ENCODE results near the gene SPTBN1.
"Not testable (repeated sequence)": the region's sequence is repeated elsewhere in the genome, so short reads cannot be mapped to it uniquely, and the experiment has no call there.

The SPTBN1 gene

DNA sequence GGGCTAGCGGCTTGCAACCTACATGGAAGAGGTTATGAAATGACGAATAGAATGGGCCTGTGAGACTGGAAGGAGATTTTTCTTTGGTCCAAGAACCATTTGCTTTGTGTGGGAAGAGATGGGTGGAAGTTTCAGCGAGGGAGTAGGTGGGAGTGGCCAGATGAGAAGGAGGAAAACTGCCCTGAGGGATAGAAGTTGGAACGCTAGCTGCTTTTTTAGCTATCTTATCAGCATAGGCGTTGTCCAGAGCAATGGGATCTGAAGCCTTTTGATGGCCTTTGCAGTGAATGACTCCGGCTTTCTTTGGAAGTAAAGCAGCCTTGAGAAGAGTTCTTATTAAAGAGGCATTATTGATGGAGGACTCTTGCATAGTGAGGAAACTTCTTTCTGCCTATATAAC lies 52.4 kb downstream of the SPTBN1 start:
- DNase-seq: no peak

DNA sequence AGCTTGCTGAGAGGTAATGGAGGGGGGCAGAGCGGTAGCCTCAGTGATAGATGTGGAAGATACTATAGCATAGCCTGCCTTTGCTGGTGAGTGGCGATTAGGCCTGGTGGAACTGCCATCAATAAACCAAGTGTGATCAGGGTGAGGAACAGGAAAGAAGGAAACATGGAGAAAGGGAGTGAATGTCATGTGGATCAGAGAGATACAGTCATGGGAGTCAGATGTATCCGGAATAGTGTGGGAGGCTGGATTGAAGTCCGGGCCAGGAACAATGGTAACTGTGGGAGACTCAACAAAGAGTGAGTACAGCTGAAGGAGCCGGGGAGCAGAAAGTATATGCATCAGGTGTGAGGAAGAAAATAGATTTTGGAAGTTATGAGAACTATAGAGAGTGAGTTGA lies 52.9 kb downstream of the SPTBN1 start:
- not testable (repeated sequence) for DNase-seq

DNA sequence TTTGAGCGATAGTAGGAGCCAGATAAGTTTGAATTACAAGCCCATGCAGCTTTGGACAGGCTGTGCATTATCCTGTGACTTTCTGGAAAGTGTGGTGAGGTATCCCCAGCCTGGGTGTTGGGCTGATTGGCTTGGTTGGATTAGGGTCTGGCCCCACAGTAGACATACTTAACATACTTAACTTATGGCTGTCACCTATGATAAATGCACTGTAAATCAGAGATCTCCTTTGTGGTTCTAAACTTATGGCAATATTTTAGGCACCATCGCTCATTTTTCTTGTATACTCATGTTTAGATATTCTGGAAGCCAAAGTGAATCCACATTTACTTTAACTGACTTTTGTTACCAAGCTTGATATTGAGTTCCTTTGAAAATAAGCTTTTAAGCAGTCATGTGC lies 54.8 kb downstream of the SPTBN1 start:
- DNase-seq: no peak

DNA sequence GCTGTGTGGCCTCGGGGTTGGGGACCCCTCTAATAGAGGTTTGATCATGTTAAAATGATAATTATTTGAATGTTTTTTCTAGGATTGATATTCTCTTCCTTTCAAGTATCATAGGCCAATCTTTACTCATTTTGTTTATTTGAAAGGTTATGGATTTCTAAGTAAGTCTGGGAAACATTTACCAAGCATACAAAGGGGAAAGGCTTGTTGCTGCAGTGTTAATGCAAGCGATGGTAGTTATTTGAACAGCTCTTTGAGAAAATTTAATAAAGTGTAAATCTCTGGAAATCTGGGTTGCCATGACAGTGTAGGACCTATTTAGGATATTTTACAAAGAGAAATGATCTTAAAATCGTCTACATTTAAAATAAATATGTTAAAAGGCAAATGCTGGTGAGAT lies 56.1 kb downstream of the SPTBN1 start:
- no peak for DNase-seq

DNA sequence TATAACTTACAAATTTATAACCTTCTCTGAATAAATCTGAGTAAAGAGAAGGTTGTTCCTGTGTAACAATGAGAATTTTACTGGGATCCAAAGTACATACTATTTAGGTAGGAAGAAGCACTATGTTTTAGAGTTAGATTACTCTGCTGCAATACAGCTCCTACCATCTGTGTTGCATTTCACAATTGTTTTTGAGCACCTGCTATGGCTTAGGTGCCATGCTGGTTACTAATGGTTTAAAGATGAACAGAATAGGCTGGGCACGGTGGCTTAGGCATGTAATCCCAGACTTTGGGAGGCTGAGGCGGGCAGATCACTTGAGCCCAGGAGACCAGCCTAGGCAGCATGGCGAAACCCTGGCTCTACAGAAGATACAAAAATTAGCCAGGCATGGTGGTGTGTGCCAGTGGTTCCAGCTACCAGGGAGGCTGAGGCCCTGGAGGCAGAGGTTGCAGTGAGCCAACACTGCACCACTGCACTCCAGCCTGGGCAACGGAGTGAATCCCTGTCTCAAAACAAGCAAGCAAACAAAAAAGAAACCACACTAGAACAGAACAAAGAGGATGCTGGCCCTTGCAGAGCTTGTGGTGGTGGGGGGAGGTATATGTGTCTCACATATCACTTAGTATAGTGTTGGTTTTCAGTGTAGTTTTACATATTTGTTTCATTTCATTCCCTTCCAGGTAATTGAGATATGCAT lies 56.7 kb downstream of the SPTBN1 start:
- no peak for DNase-seq

DNA sequence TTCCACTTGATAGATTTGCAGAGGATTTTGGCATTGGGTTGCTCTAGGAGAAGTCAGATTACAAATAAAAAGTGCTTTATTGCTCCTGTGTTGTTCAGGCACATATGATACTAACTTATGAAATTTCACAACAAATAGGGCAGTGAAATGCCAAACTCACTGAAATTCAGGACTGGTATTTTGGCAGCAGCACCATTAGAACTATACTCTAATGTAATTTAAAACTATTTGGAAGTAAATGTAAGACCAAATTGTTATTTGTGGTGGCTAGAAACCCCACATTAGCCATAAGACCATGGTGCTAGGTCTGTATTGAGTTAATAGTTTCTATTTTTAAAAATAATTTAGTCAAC lies 57.2 kb downstream of the SPTBN1 start:
- DNase-seq: no peak

DNA sequence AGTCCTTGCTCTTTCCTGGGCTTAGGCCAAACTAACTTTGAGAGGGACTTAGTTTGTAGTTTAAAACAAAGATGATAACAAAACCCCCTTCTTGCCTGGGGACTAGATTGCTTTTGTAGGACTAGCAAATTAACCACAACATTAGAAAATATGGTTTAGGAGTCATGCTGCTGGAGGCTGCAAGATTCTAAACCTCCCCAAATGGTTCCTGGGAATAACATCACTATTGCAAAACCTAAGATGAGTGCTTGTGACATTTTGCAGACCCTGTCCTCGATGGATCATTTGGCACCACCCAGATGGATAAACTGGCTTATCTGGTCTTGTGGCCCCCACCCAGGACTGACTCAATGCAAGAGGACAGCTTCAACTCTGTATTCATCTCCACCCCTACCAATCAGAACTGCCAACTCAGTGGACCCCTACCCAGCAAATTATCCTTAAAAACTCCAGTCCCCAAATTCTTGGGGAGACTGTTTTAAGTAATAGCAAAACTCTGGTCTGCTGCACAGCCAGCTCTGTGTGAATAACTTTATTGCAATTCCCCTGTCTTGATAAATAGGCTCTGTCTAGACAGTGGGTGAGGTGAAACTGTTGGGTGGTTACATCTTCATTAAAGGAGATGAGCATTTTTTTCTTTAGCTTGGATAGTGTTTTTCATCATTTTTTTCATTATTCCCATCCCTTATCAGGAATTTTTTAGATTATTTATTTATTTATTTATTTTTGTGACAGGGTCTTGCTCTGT lies 58.9 kb downstream of the SPTBN1 start:
- DNase-seq: no peak

DNA sequence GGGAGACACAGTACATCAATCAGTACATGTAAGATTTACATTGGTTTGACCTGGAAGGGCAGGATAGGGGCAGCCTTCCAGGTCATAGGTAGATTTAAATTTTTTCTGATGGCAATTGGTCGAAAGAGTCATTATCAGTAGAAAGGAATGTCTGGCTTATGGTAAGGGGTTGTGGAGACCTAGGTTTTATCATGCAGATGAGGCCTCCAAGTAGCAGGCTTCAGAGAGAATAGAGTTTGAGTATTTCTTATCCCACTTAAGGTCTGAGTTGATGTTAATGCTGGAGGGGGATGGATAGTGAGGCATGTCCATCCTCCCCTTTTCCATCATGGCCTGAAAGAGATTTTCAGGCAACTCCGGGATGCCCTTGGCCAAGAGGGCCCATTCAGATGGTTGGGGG lies 60.7 kb downstream of the SPTBN1 start:
- DNase-seq: no peak

DNA sequence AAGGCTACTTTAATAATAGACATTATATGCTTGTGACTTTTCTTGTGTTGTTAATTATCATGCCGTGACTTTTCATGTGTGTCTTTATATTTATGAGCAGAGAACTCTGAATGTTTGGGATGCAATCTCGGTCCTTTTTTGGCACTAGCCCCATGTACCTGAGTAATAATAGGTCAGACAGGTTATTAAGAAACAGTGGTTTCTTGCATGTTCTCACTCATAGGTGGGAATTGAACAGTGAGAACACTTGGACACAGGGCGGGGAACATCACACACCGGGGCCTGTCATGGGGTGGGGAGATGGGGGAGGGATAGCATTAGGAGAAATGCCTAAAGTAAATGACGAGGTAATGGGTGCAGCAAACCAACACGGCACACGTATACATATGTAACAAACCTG lies 61.9 kb downstream of the SPTBN1 start:
- not testable (repeated sequence) for DNase-seq

DNA sequence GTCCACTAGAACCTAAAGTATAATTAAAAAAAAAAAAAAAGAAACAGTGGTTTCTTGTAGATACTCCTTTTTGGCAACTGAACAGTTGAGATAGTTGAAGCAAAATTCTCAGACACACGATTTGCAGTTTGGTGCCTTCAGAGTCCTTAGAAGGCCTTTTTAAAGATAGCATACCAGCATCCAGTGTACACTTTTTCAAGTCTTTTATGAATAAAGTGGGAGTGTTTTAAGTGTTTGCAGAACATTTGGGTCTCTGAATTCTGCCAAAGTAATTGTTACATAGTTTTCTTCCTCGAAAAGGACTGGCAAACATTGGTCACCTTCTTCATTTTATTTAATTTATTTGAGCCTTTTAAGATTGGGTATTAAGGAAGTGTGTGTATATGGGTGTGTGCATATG lies 62.3 kb downstream of the SPTBN1 start:
- no peak for DNase-seq

DNA sequence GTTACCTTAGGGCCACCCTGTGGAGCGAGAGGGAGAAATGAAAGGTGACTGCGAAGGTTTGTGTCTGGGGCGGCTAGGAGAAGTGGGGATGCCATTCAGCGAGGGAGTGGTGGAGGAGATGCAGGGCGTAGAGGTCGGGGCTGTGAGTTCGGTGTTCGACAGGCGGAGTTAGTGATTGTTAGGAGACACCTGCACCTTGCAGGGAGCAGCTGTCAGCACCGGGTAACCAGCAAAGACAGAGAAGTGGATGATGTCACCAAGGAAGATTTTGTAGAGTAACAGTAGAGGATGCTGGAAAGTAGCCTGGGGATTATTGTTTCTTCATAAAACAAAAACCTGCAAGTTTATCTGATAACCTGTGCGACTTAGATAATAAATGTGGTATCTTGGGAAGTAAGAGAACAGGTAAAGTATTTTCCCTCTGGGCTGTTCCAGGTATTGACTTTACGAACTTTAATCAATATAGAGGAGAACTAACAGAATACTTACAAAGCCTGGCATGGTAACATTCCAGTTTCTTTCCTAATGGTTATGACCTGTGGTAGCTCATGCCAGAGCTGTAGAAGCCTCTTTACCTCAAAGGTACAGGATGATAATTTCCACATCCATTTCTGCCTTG lies 63.8 kb downstream of the SPTBN1 start:
- DNase-seq: no peak

DNA sequence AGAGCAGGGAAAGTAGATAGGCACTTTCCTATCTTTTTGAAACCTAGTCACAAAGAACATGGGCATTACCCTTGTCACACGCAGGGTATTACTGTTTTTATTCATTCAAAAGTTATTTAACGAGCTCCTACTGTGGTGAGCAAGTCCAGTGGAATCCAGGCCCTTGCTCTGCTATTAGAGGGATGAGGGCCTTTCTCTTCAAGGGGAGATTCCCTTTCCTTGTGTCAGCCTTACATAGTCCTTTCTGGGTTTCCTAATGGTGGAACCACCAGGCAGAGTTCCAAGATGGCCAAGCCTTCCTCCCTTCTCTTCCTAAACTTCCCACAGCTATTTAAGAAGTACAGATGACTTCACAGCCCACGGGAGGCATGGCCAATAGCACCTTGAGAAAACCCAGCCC lies 64.6 kb downstream of the SPTBN1 start:
- no peak for DNase-seq

DNA sequence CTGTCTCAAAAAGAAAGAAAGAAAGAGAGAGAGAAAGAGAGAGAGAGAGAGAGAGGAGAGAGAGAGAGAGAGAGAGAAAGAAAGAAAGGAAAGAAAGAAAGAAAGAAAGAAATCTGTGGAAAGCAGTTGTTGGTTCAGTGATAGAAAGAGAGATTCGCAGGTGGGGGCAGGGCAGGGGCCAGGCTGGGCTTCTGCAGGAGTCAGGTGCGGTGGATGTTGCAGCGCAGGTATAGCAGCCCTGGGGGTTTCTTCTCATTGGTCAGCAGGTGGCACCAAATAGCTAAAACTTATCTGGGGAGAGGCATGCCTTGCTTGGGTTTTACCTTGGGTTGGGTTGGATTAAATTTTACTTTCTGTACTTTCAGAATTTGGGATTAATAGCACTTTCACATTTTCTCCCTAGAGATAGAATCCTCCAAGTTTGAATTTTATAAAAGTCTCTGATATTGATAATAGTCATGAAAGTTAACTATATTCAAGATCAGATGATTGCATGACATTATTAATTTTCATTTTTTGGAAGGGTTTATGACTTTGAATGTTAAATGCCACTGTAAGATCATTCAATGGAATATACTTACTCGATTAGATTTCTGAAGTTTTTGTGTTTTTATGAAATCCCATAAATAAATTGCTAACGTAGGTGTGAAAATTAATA lies 66.6 kb downstream of the SPTBN1 start:
- peak in 3 of 4 experiments; percentile 12 to 52 (median 23) for DNase-seq

DNA sequence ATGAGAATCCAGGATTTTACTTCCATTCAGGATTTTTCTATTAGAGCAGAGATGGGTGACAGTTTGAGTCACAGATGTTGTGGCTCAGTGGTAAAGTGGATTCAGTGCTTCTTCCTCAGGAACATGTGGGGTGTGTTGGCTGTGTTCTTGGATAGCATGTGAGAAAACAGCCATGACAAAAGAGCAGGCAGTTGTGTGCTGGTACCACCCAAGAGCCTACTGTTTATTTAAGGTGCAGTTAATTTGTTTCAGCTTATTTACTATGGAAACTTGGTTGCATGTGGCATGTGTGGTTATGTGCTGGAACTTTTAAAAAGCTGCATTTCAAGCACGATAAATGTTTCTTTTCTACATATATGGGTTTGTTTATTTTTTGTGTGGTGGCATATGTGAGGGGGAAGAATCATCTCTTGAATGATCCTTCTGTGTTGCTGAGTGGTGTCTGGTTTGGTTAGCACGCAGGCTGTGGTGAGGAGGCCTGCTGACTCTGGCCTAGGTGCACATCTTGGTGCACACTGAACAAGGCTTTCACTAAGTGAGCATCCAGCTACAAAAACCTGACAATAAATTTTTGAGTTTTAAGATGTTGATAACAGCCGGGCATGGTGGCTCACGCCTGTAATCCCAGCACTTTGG lies 67.3 kb downstream of the SPTBN1 start:
- DNase-seq: no peak

DNA sequence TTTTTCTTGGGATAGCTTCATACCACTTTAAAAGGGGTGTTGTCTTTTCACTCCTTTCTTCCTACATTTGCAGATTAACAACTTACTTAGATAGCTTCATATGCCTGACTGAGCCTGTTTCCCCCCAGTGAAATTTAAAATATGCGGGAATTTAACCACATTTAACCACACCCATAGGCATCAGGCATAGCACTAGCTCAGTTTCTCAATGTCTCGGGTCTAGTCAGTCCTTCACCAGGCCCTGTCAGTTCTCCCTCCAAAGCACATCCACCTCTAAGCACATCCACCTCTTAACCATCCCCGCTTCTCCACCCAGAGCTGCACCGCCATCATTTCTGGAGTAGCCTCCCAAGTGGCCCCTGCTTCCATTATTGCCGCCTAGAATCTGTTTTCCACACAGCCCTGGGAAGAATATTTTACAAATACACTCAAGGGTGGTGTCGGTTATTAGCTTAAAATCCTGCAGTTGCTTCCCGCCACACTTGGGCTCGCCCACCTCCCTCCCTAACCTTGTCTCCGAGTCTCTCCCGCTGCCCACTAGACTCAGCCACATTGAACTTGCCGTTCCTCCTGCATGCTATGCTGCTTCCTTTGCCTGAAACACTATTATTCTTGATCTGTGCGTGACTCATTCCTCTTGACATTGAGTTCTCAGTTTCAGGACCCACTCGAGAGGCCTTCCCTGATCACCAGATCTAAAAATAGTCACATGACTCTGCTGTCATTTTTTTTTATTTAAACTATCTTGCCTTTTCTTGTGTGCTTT lies 68.3 kb downstream of the SPTBN1 start:
- DNase-seq: no peak

DNA sequence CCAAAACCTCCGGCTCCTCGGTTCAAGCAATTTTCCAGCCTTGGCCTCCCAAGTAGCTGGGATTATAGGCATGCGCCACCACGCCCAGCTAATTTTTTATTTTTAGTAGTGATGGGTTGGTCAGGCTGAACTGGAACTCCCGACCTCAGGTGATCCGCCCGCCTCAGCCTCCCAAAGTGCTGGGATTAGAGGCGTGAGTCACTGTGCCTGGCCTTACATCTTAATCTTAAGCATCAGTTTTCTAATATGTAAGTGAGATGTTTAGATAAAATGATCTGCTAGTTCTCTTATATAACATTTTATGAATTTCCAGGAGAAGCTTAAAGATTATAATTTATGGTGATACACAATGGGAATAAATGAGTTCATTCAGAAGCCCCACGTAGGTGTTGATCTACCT lies 69.2 kb downstream of the SPTBN1 start:
- no peak for DNase-seq

DNA sequence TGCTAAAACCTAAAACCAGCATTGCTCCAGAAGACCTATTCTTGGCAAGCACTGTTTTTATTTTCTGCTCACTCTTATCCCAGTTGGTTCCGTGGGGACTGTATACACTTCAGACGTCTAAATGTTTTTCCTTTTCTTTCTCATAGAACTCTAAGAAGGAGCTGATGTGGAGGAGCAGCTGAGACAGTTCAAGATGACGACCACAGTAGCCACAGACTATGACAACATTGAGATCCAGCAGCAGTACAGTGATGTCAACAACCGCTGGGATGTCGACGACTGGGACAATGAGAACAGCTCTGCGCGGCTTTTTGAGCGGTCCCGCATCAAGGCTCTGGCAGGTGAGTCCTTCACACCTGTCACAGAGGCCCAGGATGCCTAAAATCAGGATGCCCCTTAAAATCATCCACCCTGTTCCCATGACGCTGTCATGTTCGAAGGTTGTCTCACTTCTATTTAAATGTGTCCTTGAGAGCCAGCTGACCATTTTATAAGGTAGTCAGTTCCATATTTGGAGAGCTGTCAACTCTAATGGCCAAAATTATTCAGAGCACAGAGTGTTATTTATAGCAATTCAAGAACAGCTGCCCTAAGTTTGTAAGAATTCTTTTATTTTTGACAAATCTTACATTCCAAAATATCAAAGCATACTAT lies 70.2 kb downstream of the SPTBN1 start:
- no peak for DNase-seq

DNA sequence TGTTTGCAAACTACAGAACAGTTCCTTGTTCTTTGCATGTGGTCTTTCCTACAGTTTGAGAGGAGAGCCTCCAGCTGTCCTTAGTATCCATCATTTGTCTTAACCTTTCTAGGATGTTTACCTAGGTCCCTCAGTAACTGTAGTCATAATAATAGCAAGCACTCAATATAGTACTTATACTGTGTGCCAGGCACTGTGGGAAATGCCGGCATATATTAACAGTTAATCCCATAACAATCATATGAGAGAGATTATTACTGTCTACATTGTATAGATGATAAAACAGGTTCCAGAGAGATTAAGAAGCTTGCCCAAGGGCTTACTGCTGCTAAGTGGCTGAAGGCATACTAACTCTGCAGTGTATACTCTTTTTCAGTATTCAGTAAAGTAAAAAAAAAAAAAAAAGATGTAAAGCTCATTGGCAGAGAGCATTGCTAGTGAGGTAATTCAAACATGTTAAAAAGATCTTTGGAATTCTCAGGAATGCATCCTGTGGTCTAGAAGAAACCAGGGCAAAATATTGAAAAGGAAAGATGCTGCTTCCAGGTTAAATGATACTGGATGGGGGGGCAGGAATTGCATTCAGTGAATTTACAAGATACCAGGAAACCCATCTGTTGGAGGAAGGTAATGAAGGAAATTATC lies 72.3 kb downstream of the SPTBN1 start:
- no peak for DNase-seq

DNA sequence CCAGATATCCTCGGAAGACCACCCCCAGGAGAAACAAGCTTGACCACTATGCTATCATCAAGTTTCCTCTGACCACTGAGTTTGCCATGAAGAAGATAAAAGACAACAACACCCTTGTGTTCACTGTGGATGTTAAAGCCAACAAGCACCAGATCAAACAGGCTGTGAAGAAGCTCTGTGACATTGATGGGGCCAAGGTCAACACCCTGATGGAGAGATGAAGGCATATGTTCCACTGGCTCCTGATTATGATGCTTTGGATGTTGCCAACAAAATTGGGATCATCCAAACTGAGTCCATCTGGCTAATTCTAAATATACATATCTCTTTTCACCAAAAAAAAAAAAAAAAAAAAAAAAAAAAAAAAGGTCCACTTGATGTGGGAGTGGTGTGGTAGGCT lies 73.4 kb downstream of the SPTBN1 start:
- not testable (repeated sequence) for DNase-seq

DNA sequence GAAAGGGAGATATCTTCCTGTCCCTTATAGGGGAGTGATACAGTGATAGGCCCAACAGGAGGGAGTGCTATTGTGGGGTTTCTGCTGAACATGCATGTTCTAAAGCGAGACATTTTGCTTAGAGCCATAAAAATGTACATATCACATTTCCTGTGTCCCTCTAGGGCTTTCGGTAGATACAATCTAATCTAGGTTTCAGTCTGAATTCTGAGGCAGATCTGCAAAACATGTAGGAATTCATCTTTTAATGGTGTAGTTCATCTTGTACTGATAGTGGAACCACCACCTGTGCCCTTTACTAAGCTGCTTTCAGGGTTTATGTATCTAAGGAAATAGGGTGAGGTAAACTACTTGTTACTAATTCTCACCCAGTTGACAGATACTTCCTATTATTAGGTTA lies 73.8 kb downstream of the SPTBN1 start:
- DNase-seq: no peak

DNA sequence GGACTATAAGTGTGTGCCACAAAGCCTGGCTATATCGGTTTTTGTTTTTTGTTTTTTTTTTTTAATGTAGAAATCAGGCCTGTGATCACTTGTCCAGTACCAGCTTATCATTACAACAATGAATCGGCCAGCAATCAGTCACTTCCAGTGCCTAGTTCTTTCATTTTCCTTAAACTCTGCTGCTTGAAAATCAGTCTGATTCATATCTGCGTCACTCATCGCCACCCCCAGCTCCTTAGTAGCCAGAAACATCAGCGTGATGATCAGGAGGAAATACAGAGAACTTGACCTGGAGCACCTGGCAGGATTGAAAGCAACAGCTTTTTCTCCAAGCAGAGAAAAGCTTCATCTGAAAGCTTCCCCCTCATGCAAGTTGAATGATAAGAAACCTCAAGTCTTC lies 75.4 kb downstream of the SPTBN1 start:
- DNase-seq: no peak
